ENCODE measurements around the gene IPCEF1.
"Not testable (repeated sequence)": the region's sequence is repeated elsewhere in the genome, so short reads cannot be mapped to it uniquely, and the experiment has no call there.

The IPCEF1 gene

GRCh38 chr6:154329350-154330170 is 27.0 kb downstream of the IPCEF1 start:
- no peak for DNase-seq

GRCh38 chr6:154327313-154327712 is 29.3 kb downstream of the IPCEF1 start:
- DNase-seq, result not testable (repeated sequence)

- no peak for DNase-seq
These were observed 31.5 kb downstream of the IPCEF1 start for GRCh38 chr6:154325142-154325541.

GRCh38 chr6:154320181-154320580 is 36.4 kb downstream of the IPCEF1 start:
- DNase-seq, result no peak

- DNase-seq, result no peak
These were observed 37.3 kb downstream of the IPCEF1 start for GRCh38 chr6:154319231-154319858.

GRCh38 chr6:154318721-154319120 is 37.9 kb downstream of the IPCEF1 start:
- DNase-seq, result no peak

GRCh38 chr6:154316131-154316530 is 40.5 kb downstream of the IPCEF1 start:
- no peak for DNase-seq

- no peak for DNase-seq
These were observed 42.5 kb downstream of the IPCEF1 start for GRCh38 chr6:154314084-154314483.

- DNase-seq, result no peak
These were observed 47.6 kb downstream of the IPCEF1 start for GRCh38 chr6:154308986-154309385.

GRCh38 chr6:154307696-154308425 is 48.7 kb downstream of the IPCEF1 start:
- no peak for DNase-seq

- DNase-seq, result not testable (repeated sequence)
These were observed 49.5 kb downstream of the IPCEF1 start for GRCh38 chr6:154307147-154307546.

GRCh38 chr6:154306696-154307095 is 49.9 kb downstream of the IPCEF1 start:
- DNase-seq, result no peak

GRCh38 chr6:154304191-154304590 is 52.4 kb downstream of the IPCEF1 start:
- no peak for DNase-seq

- not testable (repeated sequence) for DNase-seq
These were observed 53.0 kb downstream of the IPCEF1 start for GRCh38 chr6:154303642-154304041.

- DNase-seq, result no peak
These were observed 54.5 kb downstream of the IPCEF1 start for GRCh38 chr6:154301839-154302752.

GRCh38 chr6:154301086-154301625 is 55.4 kb downstream of the IPCEF1 start:
- no peak for DNase-seq

GRCh38 chr6:154298297-154298696 is 58.3 kb downstream of the IPCEF1 start:
- no peak for DNase-seq

GRCh38 chr6:154297721-154298120 is 58.9 kb downstream of the IPCEF1 start:
- no peak for DNase-seq

GRCh38 chr6:154297210-154297609 is 59.4 kb downstream of the IPCEF1 start:
- no peak for DNase-seq

- no peak for DNase-seq
These were observed 60.9 kb downstream of the IPCEF1 start for GRCh38 chr6:154295733-154296132.

GRCh38 chr6:154292855-154293519 is 63.6 kb downstream of the IPCEF1 start:
- DNase-seq, result no peak

- no peak for DNase-seq
These were observed 64.5 kb downstream of the IPCEF1 start for GRCh38 chr6:154292066-154292465.

Measured in NCI-H82 (cell line).